HG03439 (cell line): ENCODE data around the gene TNS1.

Experiments used
- ATAC-seq: cut with Tn5 transposase; IDR thresholded peaks from one replicate; pipeline ENCODE4 v1.9.1; 2021; ENCODE audit warnings: mild to moderate bottlenecking, moderate library complexity; ENCODE audit not compliant: unreplicated experiment

The TNS1 gene

DNA sequence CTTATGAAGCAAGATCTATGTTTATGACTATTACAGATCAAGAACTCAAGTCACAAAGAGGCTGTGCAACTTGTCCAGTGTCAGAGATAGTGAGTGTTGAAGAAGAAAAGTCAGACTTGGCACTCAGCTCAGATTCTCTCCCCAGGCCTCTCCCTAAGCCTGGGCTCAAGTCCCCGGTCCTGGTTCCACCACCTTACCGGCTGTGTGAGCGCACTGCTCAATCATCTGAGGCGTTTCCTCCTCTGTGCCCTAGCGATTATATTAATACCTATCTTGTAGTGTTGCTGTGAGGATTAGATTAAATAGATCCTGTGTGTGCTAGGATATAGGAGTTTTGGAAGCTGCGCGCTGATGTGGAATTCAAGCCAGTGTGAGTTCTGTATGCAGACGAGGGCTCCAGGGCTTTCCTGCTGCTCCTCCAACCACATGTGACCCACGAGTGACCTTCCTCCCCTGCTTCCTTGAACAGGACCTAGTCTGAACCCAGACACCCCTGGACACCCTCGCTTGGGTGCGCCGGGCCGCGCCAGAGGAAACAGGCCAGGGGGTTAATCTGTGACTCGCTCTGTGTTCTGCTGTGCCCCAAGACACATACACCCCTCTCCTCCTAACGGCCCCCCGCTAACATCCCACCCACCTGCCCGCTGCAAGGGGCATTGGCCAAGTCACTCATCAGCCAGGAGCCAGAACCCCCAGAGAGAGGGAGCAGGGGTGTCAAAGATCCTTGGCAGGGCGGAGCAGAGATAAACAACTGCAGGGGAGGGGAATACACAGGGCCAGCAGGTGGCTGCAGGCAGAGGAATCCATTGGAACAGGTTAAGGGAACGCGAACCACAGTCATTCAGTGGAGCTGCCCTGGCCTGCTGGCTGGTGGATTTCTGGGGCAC is 38.3 kb downstream of the TNS1 start:
- no peak for ATAC-seq

DNA sequence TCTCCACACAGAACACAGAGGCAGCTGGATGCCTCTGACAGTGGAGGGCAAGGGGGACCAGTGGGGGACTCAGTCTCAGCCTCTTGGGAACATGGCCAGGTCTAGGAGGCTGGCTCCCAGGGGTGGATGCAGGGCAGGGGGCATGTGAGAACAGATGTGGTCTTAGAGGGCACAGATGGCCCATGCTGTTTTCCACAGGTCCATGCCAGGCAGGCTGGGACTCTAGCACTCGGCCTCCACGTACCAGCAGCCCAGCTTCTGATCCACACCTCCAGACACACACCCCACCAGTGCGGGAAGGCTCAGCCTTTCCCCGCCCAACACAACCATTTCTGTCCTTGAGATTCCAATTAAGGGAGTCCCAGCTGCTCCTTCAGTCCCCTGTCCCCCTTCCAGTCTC is 42.4 kb downstream of the TNS1 start:
- ATAC-seq = no peak

DNA sequence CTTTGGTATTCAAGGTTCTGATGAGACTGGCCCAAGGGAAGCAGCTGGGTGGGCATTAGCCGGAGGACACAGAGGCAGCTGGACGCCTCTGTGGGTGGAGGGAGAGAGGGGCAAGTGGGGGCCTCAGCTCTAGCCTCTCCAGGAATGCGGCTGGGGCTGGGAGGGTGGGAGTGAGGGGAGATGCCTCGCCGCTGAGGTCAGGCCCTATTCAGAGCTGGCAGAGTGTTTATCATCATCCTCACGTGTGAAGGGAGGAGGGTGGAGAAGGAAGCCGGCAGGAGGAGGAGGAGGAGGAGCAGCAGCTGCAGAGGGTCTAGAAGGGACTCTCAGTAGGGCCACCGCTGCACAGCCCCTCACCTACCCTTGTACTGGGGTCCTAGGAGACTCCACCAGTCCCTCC is 43.1 kb downstream of the TNS1 start:
- ATAC-seq = no peak

DNA sequence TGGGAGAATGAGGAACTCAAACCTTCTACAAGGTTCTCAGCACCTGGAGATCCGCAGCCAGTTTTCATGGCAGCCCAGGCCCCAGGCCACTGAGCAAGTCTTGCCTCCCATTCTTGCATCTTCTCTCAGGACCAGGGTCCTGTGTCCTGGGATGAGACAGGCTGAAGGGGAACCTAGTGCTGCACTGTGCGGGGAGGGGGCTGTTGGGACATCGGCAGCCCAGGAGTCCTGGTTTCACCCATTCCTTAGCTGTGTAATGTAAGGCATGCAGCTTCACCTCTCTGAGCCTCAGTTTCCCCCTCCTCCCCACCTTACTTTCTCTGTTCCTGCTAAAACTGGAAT is 43.9 kb downstream of the TNS1 start:
- no peak for ATAC-seq

DNA sequence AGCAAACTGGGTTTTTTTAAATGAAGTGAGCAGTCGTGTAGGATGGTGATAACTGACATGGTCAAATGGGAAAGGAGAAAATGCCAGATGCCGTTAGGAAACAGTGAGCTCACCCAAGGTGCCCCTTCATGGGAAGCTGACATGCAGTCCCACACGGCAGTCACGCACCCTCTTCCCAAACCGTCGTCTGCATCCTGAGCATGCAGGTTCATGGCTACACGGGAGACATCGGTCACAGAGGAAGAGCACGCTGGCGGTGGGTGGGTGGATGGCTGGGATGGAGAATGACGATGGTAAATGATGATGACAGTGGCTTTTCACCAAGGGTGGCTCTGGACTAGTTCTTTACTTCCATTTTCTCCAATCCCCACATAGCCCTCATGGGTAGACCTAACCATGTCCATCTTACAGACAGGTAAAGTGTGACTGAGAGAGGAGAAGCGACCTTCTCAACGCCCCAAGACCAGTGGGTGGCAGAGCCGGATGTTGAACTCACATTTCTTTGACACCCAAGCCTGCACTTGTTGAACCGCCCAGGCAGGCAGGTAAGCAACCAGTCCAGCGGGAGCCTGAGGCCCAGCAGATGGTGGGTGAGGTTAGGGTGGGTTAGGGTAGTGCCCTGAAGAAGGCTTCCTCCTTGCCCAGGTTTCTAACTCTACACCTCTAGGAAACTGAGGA is 44.5 kb downstream of the TNS1 start:
- no peak for ATAC-seq

DNA sequence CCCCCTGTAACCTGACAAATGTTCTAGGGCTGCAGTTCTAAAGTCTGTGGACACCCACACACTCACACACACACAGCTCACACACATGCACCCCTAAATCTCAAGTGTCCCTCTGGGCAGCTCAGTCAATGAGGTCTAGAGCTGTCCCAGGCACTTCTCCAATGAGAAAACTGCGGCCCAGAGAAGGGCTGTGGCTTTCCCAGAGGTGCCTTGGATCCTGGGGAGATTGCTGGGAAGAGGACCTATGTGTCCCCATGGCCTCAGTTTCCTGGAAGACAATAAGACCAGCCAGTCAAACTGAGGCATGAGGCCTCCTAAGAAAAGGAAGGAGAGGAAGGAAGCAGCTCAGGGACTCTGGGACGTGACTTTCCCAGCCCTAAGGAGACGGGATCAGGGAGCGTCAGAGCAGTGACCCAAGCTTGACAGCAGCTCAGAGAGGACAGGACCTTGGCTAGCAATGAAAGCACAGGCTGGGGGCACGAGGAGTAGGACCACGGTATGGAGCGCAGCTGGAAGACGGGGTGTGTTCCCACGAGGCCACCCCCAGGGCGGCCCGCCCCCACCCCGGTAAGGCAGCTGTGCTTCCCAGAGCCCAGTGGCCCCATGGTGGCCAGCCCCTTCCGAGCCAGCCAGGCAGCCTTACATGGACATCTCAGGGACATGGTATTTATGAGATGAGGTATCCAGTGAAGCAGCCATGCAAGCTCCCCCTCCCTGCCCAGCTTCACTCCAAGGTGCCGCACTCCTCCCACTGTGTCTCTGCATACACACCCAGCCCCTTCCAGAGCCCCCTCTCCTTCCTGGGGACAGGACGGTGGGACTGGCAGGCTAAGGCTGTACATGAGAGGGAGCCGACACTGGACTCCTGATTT is 46.0 kb downstream of the TNS1 start:
- ATAC-seq = no peak

DNA sequence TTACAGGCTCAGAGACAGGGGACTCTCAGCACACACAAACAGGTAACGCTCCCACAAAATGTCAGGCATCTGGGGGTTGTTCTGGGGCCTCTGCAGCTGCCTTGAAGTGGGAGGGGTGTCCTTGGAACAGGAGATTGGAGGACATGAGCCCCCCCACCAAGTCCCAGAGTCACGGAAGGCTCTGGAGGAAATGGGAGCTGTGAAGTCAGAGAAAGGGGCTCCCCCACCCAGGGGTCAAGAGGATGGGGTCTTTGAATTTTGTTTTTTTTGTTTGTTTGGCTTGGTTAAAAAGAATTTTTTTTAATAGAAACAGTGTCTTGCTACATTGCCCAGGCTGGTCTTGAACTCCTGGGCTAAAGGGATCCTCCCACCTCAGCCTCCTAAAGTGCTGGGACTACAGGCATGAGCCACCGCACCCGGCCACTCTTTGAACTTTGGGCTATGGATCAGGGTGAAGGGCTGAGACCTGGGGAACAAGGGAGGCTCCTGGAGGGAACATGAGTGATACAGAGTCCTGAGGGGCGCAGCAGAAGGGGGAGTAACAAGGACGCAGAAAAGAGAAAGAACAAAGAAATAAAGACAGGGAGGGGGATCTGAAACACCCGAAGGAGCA is 46.8 kb downstream of the TNS1 start:
- no peak for ATAC-seq

DNA sequence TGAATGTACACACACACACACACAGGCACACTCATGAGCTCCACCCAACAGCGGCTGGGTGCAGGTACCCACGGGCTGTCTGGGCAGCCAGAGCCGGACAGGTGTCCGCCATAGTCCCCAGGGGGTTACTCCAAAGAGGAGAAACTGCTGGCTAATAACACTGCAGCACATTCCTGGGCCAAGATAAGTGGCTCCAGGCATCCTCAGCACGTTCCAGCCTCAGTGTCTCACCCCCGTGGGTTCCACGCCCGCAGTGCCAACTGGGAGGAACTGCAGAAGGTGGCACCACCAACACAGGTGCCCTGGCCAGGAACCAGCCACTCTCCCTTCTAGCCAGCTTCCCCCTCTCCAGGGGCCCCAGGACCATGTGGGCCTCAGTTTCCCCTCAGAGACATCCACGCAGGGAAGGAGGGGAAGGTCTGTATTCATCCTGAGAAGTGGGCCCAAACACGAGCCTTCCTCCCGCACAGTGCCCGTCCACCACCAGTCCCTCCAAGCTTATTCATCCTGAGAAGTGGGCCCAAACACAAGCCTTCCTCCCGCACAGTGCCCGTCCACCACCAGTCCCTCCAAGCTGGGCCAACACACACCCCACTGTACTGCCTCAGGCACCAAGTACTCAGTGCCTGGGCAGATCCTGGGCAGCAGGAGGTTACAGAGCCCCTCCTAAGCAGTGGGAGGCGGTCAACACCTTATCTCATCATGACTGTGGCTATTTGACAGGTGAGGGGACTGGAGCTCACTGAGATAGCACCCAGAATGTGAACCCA is 47.6 kb downstream of the TNS1 start:
- ATAC-seq = no peak

DNA sequence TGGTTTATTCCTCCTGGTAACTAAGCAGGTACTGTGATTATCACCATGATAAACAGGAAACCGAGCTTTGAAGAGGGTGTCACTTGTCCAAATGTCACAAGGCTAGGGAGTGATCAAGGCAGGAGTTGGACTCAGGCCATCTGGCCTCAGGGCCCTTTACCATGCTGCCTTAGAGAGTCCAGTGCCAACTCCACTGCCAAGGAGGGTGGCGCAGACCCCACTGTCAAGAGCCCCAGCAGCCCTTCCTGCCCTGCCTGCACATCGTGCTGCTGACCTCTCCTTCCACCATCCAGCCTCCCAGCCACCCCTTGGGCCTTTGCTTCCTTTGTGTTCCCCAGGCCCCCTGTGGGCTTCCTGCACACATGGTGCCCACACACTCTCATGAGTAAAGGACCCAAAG is 48.3 kb downstream of the TNS1 start:
- no peak for ATAC-seq

DNA sequence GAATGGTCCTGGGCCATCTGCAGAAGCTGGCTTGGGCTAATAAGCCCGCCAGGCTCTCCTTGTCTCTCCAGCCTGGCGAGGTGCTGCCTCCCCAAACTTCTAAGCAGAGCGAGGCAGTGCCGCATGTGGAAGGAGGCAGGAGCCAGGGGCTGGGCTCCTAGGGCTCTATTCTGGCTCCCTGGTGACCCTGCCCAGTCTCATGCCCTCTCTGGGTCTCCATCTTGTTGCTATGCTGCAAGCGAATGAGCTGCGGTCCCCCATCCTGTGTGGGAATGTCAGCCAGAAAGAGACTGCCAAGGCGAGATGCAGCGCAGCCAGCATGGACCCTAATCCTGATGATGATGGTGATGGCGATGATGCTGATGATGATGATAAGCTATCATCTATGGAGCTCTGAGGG is 48.7 kb downstream of the TNS1 start:
- no peak for ATAC-seq

DNA sequence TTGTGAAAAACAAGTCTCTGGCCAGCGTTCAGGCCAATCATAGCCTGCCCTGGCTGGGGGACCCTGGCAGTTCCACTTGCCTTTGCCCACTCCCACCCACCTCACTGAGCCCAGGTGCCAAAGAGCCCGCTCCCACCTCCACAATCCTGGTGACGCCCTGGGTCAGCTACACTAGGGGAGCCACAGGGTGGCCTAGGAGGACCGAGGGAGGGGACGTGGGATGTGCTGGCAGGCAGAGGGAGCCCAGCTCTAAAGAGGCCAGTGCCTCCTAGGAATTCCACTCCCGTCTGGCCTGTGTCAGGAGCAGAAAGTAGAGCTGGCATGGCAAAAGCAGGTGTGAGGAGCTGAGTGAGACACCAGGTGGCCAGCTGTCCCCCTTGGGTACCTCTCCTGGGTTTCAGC is 49.3 kb downstream of the TNS1 start:
- no peak for ATAC-seq

DNA sequence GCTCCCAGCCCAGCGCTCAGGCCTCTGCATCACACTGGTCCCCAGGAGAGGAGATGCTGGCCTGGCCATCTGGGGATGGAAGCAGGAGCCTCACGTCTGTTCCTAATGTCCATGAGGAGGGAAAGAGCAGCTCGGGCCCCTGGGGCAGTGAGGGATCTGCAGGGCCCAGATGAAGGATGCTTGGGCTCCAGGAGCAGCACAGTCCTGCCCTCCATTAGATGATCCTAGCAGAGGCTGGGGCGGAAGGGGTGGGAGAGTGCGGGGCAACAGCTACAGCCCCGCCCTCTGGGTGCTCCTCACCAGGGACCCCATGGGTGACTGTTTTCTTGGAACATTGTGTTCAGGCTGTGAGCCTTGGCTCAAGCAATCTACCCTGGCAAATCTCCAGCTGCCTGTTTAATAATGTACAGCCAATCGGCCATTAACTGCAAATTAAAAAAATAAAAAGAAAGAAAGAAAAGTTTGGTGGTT is 49.7 kb downstream of the TNS1 start:
- ATAC-seq = no peak

DNA sequence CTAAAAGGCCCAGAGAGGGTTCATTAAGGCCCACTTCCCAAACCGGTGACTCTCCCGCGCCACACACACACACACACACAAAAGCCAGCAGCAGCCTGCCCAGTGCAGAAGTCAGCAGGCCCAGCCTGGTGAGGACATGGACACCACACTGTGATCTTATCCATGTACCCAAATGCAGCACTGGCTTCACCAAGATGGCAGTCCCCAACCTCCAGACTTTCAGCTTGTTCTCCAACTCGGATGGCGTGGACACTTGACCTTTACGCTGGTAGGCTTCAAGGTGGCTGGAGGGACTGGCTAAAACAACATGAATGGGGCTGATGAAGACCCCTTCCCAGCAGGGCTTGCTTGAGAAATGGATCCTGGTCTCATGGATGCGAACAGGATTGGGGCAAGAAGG is 50.4 kb downstream of the TNS1 start:
- no peak for ATAC-seq

DNA sequence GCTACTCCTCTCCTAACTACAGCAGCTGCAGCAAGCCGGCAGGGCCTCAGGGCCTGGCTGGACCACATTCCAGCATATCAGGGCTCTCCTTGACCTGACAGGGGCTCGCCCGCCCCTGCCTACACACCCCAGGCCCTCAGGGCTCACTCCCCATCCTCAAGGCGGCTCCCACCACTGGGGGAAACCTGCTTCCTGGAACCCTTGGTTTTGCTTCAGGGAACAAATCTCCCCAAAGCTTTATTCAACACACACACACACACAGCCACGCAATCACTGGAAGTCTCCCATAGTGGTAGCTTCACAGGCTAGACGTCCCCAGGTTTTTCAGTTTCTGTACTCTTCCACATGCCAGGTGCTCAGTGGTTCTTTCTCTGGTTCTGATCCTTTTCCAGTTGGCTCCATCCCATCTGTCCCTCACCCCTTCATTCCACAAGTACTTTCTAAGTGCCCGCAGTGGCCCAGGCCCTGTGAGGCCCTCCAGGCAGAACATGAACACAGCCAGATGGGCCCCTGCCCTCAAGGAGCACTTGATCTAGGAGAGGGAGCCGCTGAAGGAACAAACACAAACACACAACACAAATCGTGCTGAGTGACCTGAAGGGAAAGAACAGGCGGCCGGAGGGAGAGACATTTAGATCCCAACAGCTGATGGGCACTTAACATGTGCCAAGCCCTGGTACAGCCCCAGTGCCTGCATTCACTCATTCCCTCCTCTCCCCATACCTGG is 51.1 kb downstream of the TNS1 start:
- no peak for ATAC-seq

DNA sequence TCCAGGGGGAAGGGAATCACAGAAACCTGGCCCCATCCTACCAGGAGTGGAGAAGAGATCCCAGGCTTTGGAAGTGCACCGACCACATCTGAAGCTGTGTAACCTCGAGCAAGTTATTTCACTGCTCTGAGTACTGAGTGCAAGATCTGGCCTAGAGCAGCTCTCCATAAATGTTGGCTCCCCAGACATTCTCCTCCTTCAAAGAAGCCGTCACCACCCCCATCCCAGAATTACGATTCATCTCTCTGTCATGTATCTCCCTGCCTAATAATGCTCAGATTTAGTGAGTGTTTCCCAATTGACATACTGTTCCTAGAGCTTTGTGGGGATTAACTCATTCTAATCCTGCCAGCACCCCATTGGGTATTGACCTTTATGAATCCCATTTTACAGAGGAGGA is 51.7 kb downstream of the TNS1 start:
- no peak for ATAC-seq

DNA sequence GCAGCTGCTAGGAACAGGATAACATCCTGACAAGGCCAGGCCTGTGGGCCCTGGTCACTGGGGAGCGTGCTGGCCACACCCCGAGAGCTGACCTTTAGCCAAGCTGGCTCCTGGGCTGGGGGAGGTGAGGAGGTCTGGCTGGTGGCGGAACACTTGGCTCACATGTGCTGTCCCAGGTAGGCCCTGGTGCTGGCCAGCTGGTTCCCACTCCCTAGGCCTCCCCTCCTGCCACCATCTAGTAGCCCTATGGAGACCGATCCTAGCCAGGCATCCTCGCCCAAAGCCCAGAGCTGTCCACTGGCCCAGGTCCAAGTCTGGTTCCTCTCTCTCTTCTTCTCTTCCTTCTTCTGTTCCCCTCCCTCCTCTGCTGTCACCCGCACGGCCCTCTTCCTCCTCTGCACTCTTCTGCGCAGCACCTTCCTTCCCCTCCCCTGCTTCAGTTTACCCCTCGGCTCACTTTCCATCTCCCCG is 52.4 kb downstream of the TNS1 start:
- no peak for ATAC-seq

DNA sequence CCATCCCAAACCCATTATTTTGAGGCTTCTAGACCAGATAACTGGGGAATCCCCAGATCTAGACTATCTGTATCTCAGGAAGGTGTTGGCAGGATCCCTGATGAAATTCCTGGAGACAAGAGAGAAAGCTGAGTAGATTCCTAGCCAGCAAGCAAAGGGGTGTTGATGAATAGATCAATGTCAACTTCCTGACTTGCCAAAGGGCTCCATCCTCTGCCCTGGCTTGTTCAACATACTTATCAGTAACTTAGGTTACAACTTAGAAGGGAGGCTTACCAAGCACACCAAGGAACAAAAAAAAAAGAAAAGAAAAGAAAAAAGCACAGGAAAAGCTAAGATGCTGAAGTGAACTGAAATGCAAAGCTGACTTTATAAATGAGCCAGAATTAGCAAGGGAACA is 53.3 kb downstream of the TNS1 start:
- ATAC-seq = no peak

DNA sequence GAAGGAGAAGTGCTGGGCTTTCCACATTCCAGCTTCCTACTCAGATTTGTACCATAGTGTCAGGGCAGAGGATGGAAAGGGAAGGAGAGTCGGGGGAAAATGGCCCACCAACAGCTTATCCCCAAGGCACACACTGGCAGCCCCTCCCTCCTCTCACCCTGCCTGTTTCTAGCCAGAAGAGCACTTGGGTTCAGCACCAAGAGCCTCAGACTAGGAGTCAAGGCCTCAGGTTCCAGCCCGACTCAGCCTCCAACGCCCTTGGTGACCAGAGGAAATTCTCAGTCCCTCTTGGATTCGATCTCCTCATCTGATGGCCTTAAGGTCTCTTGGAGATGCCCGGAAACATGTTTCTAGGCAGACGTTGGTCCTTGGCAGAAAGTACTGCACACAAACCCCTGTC is 53.9 kb downstream of the TNS1 start:
- no peak for ATAC-seq

DNA sequence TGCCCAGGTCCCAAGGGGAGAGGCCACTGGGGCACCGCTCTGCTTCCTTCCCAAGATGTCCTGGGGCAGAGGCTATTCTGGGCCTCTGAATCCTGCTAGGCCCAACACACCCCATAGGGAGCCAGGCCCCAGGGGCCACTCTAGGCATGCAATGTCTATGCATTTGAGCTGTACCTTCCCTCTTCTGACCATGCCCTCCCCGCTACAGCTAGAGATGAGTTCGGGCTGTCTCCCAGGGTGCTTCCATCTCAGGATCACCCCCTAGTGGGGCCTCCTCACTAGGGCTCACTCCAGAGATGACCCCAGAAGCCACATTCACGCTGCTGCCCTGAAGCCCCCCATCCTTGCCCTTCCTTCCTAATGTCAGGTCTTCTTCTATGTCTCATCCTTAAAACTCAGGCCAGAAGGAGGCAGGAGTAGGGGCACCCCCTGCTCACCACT is 54.4 kb downstream of the TNS1 start:
- no peak for ATAC-seq
